ENCODE results near the gene FBRSL1. TPM values are rescaled to one million over a fixed set of nuclear protein-coding genes. Genes with fewer than 3 reads are reported as not detected.

Gene FBRSL1
- total and polyA plus RNA-seq, 10 donors: 14.3 to 161 (median 49.8) TPM

- 88 to 95% (median 94%) methylated on average over 17 to 19 of the region's 19 CpGs for WGBS, 5 donors
- Histone ChIP-seq H3K4me3 (no peak overlapping the region), H3K27me3 (replicated peaks in 1 of 7) (no peaks in the 10 kb centered on the region), H3K4me1 (peaks cover 10 to 44% (median 23%) of the 10 kb centered on the region in 6 donors), H3K9me3 (peaks cover 0 to 12% (median 7%) of the 10 kb centered on the region in 8 donors), H3K27ac (no peak overlapping the region), H3K36me3 (peaks cover 0 to 77% (median 33%) of the 10 kb centered on the region in 6 donors)
- no peak for DNase-seq
- no peak for TF ChIP-seq POLR2A (IDR thresholded peaks at IDR 0.05)
- TF ChIP-seq, protein P1, sequence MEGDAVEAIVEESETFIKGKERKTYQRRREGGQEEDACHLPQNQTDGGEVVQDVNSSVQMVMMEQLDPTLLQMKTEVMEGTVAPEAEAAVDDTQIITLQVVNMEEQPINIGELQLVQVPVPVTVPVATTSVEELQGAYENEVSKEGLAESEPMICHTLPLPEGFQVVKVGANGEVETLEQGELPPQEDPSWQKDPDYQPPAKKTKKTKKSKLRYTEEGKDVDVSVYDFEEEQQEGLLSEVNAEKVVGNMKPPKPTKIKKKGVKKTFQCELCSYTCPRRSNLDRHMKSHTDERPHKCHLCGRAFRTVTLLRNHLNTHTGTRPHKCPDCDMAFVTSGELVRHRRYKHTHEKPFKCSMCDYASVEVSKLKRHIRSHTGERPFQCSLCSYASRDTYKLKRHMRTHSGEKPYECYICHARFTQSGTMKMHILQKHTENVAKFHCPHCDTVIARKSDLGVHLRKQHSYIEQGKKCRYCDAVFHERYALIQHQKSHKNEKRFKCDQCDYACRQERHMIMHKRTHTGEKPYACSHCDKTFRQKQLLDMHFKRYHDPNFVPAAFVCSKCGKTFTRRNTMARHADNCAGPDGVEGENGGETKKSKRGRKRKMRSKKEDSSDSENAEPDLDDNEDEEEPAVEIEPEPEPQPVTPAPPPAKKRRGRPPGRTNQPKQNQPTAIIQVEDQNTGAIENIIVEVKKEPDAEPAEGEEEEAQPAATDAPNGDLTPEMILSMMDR (IDR thresholded peaks at IDR 0.05 in 8 of 11, conservative IDR thresholded peaks at IDR 0.05 in 3 of 11): no peak
- no peak for TF ChIP-seq POLR2AphosphoS5 (IDR thresholded peaks at IDR 0.05)
- intact Hi-C loops (cut with DNase I; ENCODE audit: low total_unique reads): no loop called here
Observed at GRCh38 chr12:132511516-132512196, 21.7 kb downstream of the FBRSL1 start.

DNA sequence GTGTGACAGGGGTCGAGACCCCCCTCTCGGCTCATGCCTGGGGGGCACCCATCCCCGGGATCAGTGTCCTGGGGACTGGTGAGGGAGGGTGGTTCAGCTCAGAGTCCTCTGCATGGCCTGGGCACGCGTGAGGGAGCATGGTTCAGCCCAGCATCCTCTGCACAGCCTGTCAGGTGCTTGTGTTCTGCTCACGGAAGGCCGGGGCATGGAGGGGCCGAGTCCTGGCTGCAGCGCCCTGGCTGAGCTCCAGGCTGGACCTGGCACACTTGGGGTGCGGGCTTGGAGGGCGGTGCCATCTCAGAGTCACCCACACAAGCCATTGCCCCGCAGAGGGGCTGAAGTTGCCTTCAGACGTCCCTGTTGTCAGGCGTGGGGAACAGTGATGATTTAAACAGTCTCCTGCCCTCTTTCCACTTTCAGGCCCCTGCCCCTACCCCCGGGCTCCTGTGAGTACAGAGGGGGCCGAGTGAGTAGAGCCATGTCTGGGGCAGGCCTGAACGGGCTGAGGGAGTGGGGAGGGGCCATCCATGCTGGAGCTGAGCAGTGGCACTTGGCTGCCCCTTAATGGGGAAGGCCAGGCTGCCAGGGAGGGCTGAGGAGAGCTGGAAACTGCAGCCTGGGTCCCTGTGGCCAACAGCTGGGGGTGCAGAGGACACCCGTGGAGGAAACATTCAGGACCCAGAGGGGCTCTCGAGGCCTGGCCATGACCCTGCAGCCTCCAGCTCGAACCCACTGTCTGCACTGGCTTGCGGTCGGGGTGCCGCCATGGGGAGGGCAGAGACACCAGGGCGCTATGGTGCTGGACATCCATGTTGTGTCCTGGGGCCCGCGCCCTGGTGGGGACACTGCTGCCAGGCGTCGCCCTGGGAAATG lies 22.5 kb downstream of the FBRSL1 start:
- no peak overlapping the region for H3K4me3 ChIP-seq
- no peak for DNase-seq
- TF ChIP-seq, protein P1 (IDR thresholded peaks at IDR 0.05 in 8 of 11, conservative IDR thresholded peaks at IDR 0.05 in 3 of 11): no peak
- TF ChIP-seq POLR2AphosphoS5 (IDR thresholded peaks at IDR 0.05) (no peak), POLR2A (IDR thresholded peaks at IDR 0.05) (no peak)
- H3K27me3 ChIP-seq (replicated peaks in 1 of 7): no peaks in the 10 kb centered on the region
- peaks cover 0 to 81% (median 33%) of the 10 kb centered on the region in 6 donors for H3K36me3 ChIP-seq
- WGBS, 5 donors: 89 to 91% (median 89%) methylated on average over 20 to 28 of the region's 28 CpGs
- H3K27ac ChIP-seq: no peak overlapping the region
- H3K4me1 ChIP-seq: peaks cover 2 to 36% (median 15%) of the 10 kb centered on the region in 6 donors
- intact Hi-C loops (cut with DNase I; ENCODE audit: low total_unique reads): no loop called here
- H3K9me3 ChIP-seq: peaks cover 0 to 12% (median 7%) of the 10 kb centered on the region in 8 donors

DNA sequence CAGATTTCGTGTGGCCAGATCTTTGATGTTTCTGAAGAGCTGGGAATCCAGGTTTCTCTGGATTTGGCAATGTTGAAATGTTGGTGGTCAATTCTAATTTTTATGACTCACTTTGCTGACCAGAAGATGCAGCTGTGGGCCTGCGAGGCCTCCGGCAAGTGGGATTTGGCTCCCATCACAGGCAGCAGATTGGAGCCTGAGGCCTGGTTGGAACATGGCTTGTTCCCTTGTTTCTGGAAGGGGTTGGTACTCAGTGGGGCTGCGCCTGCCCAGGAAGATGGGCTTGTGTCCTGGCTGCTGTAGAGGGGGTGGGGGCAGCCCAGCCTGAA lies 23.1 kb downstream of the FBRSL1 start:
- peaks cover 0 to 84% (median 33%) of the 10 kb centered on the region in 6 donors for H3K36me3 ChIP-seq
- intact Hi-C loops (cut with DNase I; ENCODE audit: low total_unique reads): no loop called here
- WGBS, 5 donors: 88 to 98% (median 95%) methylated on average over 4 of the region's 4 CpGs
- H3K27me3 ChIP-seq (replicated peaks in 1 of 7): no peaks in the 10 kb centered on the region
- TF ChIP-seq POLR2A (IDR thresholded peaks at IDR 0.05) (no peak), POLR2AphosphoS5 (IDR thresholded peaks at IDR 0.05) (no peak)
- TF ChIP-seq, protein P1 (IDR thresholded peaks at IDR 0.05 in 8 of 11, conservative IDR thresholded peaks at IDR 0.05 in 3 of 11): no peak
- no peak for DNase-seq
- H3K4me3 ChIP-seq: no peak overlapping the region
- peaks cover 0 to 30% (median 10%) of the 10 kb centered on the region in 6 donors for H3K4me1 ChIP-seq
- peaks cover 0 to 12% (median 7%) of the 10 kb centered on the region in 8 donors for H3K9me3 ChIP-seq
- no peak overlapping the region for H3K27ac ChIP-seq
